NCI-H226 (cell line): ENCODE measurements around the gene GREM1.

ENCODE experiments used
- DNase-seq: peaks from one replicate; pipeline ENCODE4 v3.0.0-alpha.2; 2015

Gene GREM1

GRCh38 chr15:32717426-32718226 lies at the start of gene GREM1:
GREM1 (plus strand) TSS chr15:32718004; CDS start chr15:32730691, 12,687 bp downstream.
- no peak for DNase-seq

GRCh38 chr15:32668942-32669341 lies 48.9 kb upstream of the GREM1 start:
- DNase-seq: no peak

- DNase-seq: no peak
Measured at GRCh38 chr15:32669896-32670611, 47.8 kb upstream of the GREM1 start.

GRCh38 chr15:32670623-32671022 lies 47.2 kb upstream of the GREM1 start:
- DNase-seq: no peak

- DNase-seq: no peak
Measured at GRCh38 chr15:32671339-32672325, 46.2 kb upstream of the GREM1 start.

- no peak for DNase-seq
Measured at GRCh38 chr15:32674681-32675080, 43.1 kb upstream of the GREM1 start.

- no peak for DNase-seq
Measured at GRCh38 chr15:32675466-32675865, 42.3 kb upstream of the GREM1 start.

GRCh38 chr15:32676169-32676568 lies 41.6 kb upstream of the GREM1 start:
- no peak for DNase-seq

GRCh38 chr15:32677238-32677750 lies 40.5 kb upstream of the GREM1 start:
- DNase-seq: no peak

- DNase-seq: no peak
Measured at GRCh38 chr15:32679298-32679690, 38.5 kb upstream of the GREM1 start.

GRCh38 chr15:32682569-32682968 lies 35.2 kb upstream of the GREM1 start:
- DNase-seq: peak; percentile 68

- no peak for DNase-seq
Measured at GRCh38 chr15:32682977-32683630, 34.7 kb upstream of the GREM1 start.

- peak; percentile 91 for DNase-seq
Measured at GRCh38 chr15:32683906-32684584, 33.8 kb upstream of the GREM1 start.

GRCh38 chr15:32685576-32685975 lies 32.2 kb upstream of the GREM1 start:
- DNase-seq: no peak

- no peak for DNase-seq
Measured at GRCh38 chr15:32687556-32687955, 30.2 kb upstream of the GREM1 start.

- no peak for DNase-seq
Measured at GRCh38 chr15:32688151-32688639, 29.6 kb upstream of the GREM1 start.

- DNase-seq: no peak
Measured at GRCh38 chr15:32690941-32691688, 26.7 kb upstream of the GREM1 start.

- no peak for DNase-seq
Measured at GRCh38 chr15:32691689-32692038, 26.1 kb upstream of the GREM1 start.

- DNase-seq: no peak
Measured at GRCh38 chr15:32692286-32692685, 25.5 kb upstream of the GREM1 start.

GRCh38 chr15:32694222-32694983 lies 23.4 kb upstream of the GREM1 start:
- no peak for DNase-seq
